Measurements from ENCODE around the gene SLC9A2. TPM values are rescaled to one million over a fixed set of nuclear protein-coding genes. Genes with fewer than 3 reads are reported as not detected.

The SLC9A2 gene
- total RNA-seq, 2 experiments from 2014 or later = not detected

DNA sequence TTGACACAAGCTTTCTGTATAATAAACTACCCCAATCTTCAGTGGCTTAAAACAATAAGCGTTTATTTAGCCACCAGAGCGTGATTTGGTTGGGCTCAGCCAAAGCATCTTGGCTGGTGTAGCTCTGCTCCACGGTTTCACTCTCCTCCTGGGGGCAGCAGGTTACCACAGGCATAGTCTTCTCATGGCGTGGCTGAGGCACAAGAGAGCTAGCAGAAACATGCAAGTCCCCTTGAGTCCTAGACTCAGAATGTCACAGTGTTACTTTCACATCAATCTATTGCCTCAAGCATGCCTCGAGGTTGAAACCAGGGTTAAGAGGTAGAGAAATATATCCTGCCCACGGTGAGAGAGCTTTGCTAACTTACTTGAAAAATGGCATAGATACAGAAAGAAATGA lies 19.9 kb upstream of the SLC9A2 start:
- DNase-seq (no peak), ATAC-seq (no peak)
- Mint-ChIP-seq H3K4me3 (no peak overlapping the region), H3K9me3 (ENCODE audit: low read depth) (no peaks in the 10 kb centered on the region), H3K27ac (no peak overlapping the region), H3K36me3 (no peaks in the 10 kb centered on the region), H3K27me3 (peaks cover 34% of the 10 kb centered on the region), H3K4me1 (no peaks in the 10 kb centered on the region)
- CTCF ChIA-PET = no interaction called here

DNA sequence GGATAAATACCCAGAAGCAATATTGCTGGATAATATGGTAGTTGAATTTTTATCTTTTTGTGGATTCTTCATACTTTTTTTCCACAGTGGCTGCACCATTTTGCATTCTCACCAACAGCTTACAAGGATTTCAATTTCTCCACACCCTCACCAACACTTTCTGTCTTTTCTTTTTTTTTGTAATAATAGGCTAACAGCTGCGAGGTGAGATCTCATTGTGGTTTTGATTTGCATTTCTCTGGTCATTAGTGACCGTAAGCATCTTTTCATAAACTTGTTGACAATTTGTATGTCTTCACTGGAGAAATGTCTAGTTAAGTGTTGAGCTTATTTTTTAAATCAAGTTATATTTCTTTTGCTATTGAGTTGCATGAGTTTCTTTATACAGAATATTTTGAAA lies 17.6 kb upstream of the SLC9A2 start:
- no peak for DNase-seq
- Mint-ChIP-seq H3K36me3 (no peaks in the 10 kb centered on the region), H3K4me3 (no peak overlapping the region), H3K4me1 (no peaks in the 10 kb centered on the region), H3K9me3 (ENCODE audit: low read depth) (no peaks in the 10 kb centered on the region), H3K27me3 (peaks cover 33% of the 10 kb centered on the region), H3K27ac (no peak overlapping the region)
- CTCF ChIA-PET = no interaction called here
- ATAC-seq = no peak

DNA sequence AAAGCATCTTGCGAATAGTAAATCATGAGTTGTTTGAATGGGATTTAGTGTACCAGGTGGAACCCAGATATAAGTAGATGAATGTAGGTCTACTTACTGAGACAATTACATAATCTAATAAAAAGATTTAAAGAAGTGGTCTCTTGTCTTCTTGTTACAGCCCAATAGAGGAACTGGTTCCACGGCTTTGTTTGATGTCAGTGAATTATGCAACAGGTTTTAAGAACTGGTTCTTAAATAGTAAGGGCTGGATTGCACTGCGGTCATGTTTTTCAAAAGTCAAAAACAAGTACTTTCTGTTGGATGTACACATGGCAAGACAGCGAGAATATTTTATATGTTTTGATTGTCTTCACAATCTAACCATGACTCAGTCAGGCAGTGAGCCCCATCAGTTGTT lies 15.4 kb upstream of the SLC9A2 start:
- no peak for DNase-seq
- Mint-ChIP-seq H3K9me3 (ENCODE audit: low read depth) (no peaks in the 10 kb centered on the region), H3K4me1 (no peaks in the 10 kb centered on the region), H3K27ac (no peak overlapping the region), H3K4me3 (no peak overlapping the region), H3K36me3 (no peaks in the 10 kb centered on the region), H3K27me3 (peaks cover 33% of the 10 kb centered on the region)
- no peak for ATAC-seq
- CTCF ChIA-PET = no interaction called here

DNA sequence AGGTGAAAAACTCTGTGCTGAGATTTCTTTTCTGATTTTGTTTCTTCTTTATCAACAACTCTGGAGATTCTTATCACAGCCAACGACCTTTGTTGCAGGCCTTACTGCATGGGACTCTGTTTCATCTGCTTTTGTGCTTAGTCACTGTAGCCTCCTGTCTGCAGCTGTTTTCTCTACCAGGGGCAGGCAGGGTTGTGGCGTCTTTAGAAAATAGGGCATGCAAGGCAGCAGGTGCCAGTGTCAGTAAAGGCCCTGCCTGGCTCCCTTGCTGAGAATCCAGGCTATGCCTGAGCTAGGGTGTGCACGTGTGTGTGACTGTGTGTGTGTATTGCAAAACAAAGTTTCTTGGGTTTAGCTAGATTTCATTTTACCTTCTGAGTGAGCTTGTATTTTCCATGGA lies 14.6 kb upstream of the SLC9A2 start:
- H3K27ac Mint-ChIP-seq = no peak overlapping the region
- H3K4me3 Mint-ChIP-seq = no peak overlapping the region
- peaks cover 27% of the 10 kb centered on the region for H3K27me3 Mint-ChIP-seq
- H3K9me3 Mint-ChIP-seq (ENCODE audit: low read depth) = no peaks in the 10 kb centered on the region
- ATAC-seq (no peak), DNase-seq (no peak)
- CTCF ChIA-PET = interaction anchor here (1.2 kb wide), 1 partner anchor 11 kb away, joined by 5 read pairs; no protein-coding TSS in a partner anchor
- H3K4me1 Mint-ChIP-seq = no peaks in the 10 kb centered on the region
- no peaks in the 10 kb centered on the region for H3K36me3 Mint-ChIP-seq

DNA sequence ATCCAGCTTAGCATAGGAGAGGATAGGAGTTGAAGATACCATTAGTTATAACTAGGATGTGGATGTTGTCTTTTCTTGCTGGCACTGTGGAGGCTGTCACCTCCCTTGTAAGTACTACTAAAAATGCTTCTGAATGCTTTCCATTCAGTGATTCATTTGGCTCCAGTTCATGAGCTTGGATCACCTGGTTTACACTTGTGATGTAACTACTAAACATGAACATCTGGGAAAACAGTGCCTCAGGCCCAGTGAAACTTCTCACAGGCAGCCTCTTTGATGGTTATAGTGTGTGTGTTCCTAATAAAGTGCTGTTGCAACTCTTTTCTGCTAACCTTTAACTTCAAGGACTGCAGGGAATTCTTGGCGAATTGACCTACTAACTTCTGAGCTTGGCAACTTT lies 13.0 kb upstream of the SLC9A2 start:
- DNase-seq (no peak), ATAC-seq (no peak)
- Mint-ChIP-seq H3K4me1 (no peaks in the 10 kb centered on the region), H3K36me3 (no peaks in the 10 kb centered on the region), H3K9me3 (ENCODE audit: low read depth) (no peaks in the 10 kb centered on the region), H3K27ac (no peak overlapping the region), H3K27me3 (peaks cover 22% of the 10 kb centered on the region), H3K4me3 (no peak overlapping the region)
- CTCF ChIA-PET = interaction anchor here (1.2 kb wide), 1 partner anchor 9 kb away, joined by 5 read pairs; no protein-coding TSS in a partner anchor

DNA sequence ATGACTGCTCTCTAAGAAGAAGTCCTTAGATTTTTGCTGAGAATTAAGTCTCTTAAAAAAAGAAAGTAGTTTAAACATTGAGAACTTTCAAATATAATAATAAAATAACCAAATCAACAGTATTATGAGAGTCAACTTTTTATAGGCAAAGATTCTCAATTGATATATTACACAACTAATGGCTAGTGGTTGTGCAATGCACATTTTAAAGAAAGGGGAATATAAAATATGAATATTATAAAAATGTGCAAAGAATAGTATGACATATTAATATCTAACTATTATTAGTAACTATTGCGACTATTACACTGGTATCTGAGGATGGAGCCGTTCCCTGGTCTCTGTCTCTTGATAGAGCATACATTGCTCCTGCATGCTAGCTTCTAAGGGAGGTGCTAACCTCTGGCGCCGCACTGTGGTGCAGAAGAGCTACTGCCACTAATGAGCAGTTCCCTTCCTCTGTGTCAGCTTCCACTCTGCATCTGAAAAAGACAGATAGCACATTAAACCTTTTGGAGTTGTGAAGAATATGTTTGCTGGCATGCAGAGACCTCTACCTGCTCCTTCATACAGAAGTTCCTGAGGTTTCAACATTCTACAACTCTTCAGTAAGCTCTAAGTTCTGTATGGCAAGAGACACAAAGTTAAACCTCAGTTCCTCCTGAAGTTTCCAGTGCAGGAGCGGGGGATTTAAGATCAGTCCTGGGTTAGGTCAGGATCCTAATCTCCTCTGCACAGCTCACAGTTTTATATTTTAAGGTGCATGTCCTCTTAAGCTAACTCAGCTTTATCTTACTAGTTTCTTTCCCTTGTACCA lies 3.5 kb upstream of the SLC9A2 start:
- no peak overlapping the region for H3K27ac Mint-ChIP-seq
- ATAC-seq = peak; percentile 79
- CTCF ChIA-PET = interaction anchor here (0.9 to 2.5 kb wide), 10 partner anchors 10 to 382 kb away, joined by 3 to 20 read pairs (median 4); partner anchors contain the start of genes IL18R1 and SLC9A4
- H3K27me3 Mint-ChIP-seq = peaks cover 58% of the 10 kb centered on the region
- no peaks in the 10 kb centered on the region for H3K36me3 Mint-ChIP-seq
- H3K4me3 Mint-ChIP-seq = no peak overlapping the region
- DNase-seq = peak; percentile 63
- H3K9me3 Mint-ChIP-seq (ENCODE audit: low read depth) = no peaks in the 10 kb centered on the region
- peaks cover 11% of the 10 kb centered on the region for H3K4me1 Mint-ChIP-seq

DNA sequence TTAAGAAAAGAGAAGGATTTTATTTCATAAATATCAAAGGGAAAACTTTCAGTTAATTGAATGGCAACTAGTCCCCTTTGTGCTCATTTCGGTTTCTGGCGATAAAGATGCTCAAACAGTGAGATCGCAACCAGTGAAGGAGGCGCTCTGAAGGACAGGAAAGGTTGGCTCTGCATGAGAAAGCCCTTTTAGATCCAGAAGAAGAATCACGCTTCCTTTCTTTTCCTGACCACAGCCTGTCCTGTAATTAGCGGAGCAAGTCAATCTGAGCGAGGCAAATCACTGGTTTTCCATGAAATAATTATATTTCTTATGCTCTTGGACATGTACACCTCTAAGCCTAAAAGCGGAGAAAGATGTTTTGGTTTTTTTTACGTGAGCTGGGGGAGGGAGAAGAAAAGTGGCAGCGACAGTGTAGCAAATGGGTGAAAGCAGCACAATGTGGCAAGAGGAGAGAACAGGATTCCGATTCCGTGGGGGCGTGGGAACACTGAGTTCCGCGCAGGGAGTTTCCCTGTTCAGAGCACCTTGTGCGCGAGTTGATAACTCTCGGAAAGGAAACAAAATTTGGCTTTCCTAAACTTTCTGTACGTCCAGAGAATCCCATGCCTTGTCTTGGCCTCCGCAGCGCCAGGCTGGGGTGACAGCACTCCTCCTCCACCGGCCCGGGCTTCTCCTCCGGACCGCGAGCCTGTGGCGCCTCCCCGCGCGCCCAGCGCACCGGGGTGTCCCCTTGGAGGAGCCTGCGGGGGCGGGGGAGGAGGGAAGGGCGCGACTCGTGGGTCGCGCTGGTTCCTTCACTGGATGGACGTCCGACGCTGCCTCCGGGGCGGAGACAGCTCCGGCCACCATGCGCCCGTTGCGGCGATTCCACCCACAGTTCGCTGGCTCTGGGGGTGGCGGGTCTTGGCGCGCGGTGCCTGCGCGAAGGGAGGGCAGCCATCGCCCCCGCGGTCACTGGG lies 620 bp upstream of the SLC9A2 start:
- ATAC-seq (no peak), DNase-seq (no peak)
- CTCF ChIA-PET = no interaction called here
- peak overlapping the region; percentile 48 for H3K4me3 Mint-ChIP-seq
- H3K27ac Mint-ChIP-seq = no peak overlapping the region
- peaks cover 79% of the 10 kb centered on the region for H3K27me3 Mint-ChIP-seq
- peaks cover 11% of the 10 kb centered on the region for H3K4me1 Mint-ChIP-seq
- no peaks in the 10 kb centered on the region for H3K36me3 Mint-ChIP-seq
- H3K9me3 Mint-ChIP-seq (ENCODE audit: low read depth) = no peaks in the 10 kb centered on the region

DNA sequence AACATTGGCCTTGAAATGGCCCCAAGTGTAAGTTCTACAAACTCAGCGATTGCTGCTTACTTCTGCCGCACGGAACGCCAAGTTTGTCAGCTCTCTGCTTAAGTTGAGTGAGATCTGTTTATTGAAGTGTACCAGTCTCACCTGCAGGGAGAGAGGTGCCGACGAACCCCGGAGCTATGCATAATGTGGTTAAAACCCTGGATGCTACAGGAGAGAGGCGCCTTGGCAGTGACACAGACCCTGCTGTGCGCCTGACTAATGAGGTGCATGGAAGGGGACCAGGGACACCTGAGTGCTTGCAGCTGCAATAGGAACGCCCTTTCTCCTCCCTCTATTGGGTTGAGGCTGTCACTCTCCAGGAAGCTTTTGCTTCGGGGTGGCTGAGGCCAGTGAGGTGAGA lies 979 bp downstream of the SLC9A2 start:
- peaks cover 11% of the 10 kb centered on the region for H3K4me1 Mint-ChIP-seq
- CTCF ChIA-PET = no interaction called here
- no peak for DNase-seq
- H3K4me3 Mint-ChIP-seq = no peak overlapping the region
- peaks cover 71% of the 10 kb centered on the region for H3K27me3 Mint-ChIP-seq
- H3K27ac Mint-ChIP-seq = no peak overlapping the region
- ATAC-seq = no peak
- no peaks in the 10 kb centered on the region for H3K36me3 Mint-ChIP-seq
- no peaks in the 10 kb centered on the region for H3K9me3 Mint-ChIP-seq (ENCODE audit: low read depth)

DNA sequence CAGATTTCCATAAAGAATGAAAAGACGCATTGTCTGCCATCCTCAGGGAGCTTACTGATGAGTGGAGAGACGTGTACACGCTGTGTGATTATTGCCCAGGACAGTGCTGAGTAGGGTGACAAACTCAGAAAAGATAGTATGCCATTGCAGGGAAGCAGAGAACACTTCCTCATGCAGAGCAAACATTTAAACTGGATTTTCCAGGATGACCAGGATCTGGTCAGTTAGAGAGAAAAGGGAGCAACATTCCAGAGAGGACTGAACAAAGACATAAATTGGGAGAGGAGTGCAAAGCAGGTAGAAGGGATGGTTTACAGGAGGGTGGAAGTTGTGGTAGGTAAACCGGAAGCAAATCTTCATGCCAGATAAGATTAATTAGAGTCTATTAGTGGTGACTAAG lies 2.3 kb downstream of the SLC9A2 start:
- Mint-ChIP-seq H3K4me3 (no peak overlapping the region), H3K36me3 (no peaks in the 10 kb centered on the region), H3K27ac (no peak overlapping the region), H3K4me1 (peaks cover 11% of the 10 kb centered on the region), H3K9me3 (ENCODE audit: low read depth) (no peaks in the 10 kb centered on the region), H3K27me3 (peaks cover 67% of the 10 kb centered on the region)
- CTCF ChIA-PET = no interaction called here
- DNase-seq (no peak), ATAC-seq (no peak)

DNA sequence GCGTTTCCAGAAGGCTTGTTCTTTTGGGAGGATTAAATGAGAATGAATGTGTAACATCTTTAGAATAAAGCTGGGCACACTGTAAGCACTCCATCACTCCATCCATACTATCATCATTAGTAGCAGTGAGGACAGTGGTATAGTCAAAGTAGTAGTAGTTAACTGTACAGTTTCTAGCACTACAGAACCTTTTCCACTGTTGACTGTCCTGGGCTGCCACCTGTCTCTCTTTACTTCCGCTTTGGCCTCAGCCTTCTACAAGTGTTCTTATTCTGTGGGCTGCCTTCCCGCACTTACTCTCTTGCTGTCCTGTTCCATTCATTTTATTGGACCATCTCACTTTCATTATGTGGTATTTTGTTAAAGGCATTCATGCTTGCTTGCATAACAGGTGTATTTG lies 3.3 kb downstream of the SLC9A2 start:
- no peak for ATAC-seq
- CTCF ChIA-PET = no interaction called here
- peaks cover 11% of the 10 kb centered on the region for H3K4me1 Mint-ChIP-seq
- H3K36me3 Mint-ChIP-seq = no peaks in the 10 kb centered on the region
- H3K4me3 Mint-ChIP-seq = no peak overlapping the region
- no peaks in the 10 kb centered on the region for H3K9me3 Mint-ChIP-seq (ENCODE audit: low read depth)
- no peak overlapping the region for H3K27ac Mint-ChIP-seq
- peaks cover 61% of the 10 kb centered on the region for H3K27me3 Mint-ChIP-seq
- DNase-seq = no peak

DNA sequence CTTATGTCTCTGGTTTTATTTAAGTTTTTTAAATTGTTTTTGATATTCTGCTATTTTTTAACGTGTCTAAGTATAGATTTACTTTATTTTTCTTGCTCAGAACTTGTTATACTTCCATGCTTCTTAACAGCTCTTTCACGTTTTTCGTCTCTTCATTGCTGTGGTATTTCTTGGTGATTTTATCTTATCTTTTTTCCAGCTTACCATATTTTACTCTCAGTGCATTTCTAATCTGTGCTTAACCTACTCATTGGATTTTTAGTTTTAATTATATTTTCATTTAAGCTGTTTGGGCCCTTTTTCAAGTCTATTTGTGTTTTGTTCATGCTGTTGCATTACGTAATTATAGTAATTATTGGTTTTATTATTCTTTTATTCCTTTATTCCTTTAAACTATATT lies 11.1 kb downstream of the SLC9A2 start:
- CTCF ChIA-PET = no interaction called here
- Mint-ChIP-seq H3K9me3 (ENCODE audit: low read depth) (no peaks in the 10 kb centered on the region), H3K36me3 (no peaks in the 10 kb centered on the region), H3K4me1 (no peaks in the 10 kb centered on the region), H3K27me3 (peaks cover 21% of the 10 kb centered on the region), H3K4me3 (no peak overlapping the region), H3K27ac (no peak overlapping the region)
- DNase-seq = no peak
- no peak for ATAC-seq

DNA sequence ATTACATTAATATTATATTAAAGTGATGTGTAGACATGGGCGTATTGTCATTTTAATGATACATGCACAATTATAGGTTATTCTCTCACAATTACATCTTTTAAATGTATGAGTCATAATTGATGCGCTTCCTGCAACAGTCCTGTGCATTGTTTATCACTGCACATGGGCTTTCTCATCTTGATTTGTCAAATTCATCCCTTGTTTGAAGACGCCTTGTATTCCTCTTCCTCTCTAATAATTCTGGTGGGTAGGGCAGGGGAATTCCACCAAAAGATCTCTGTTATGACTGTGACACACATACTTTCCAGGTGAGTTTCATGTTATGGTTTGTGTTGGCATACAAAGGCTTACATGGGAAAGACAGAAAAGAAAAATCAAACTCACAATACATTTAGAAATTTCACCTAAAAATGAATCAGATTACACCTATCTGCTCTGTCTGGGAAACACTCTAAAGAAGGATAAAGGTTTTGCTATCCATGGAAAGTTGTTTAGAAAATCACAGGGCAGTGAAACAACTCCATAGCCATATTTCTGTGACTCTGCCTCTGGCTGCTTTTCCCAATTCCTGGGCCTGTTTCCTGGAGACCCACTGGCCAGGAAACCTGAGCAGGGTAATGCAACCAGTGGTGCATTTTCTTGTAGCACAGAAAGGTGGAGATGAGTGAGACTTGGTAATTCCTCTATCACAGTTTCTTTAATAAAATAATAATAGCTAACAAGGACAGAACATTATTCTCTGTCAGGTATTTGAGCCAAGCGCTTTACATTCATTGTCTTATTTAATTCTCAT lies 13.2 kb downstream of the SLC9A2 start:
- H3K9me3 Mint-ChIP-seq (ENCODE audit: low read depth) = no peaks in the 10 kb centered on the region
- CTCF ChIA-PET = no interaction called here

DNA sequence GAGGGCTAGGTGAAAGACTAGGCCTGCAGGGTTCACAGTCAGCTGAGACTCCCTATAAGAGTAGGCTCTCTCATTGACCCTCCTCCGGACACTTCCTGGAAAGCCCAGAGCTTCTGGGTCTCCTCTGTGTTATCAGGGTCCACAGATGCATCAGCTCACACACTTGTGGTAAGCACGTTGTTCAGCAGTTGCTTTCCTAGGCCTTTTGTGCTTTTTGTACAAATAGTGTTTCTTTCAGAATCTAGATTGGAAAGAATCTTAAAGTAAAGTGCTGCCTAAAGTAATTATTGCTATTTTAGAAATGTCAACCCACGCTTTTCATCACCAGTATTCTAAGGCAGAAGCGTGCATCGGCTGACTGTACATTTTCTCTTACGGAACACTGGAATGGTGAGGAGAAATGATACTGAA lies 15.5 kb downstream of the SLC9A2 start:
- Mint-ChIP-seq H3K4me1 (no peaks in the 10 kb centered on the region), H3K27me3 (peaks cover 17% of the 10 kb centered on the region), H3K9me3 (ENCODE audit: low read depth) (no peaks in the 10 kb centered on the region), H3K4me3 (no peak overlapping the region), H3K27ac (no peak overlapping the region), H3K36me3 (no peaks in the 10 kb centered on the region)
- DNase-seq (no peak), ATAC-seq (no peak)
- CTCF ChIA-PET = no interaction called here

More for the DNA sequence above, 13.2 kb downstream of the SLC9A2 start:
- H3K4me1 Mint-ChIP-seq = no peaks in the 10 kb centered on the region
- H3K4me3 Mint-ChIP-seq = no peak overlapping the region
- no peak for ATAC-seq
- no peak overlapping the region for H3K27ac Mint-ChIP-seq
- DNase-seq = no peak
- H3K36me3 Mint-ChIP-seq = no peaks in the 10 kb centered on the region
- peaks cover 16% of the 10 kb centered on the region for H3K27me3 Mint-ChIP-seq

All from activated CD8-positive, alpha-beta memory T cell treated with anti-CD3 and anti-CD28 coated beads, Interleukin-2, amount 10 ng/mL, durations not matched to agents 7 days and 5 days (primary cell).